Measurements from ENCODE around the gene TMEM217.
"Not testable (repeated sequence)": the region's sequence is repeated elsewhere in the genome, so short reads cannot be mapped to it uniquely, and the experiment has no call there.

The TMEM217 gene

GRCh38 chr6:37187321-37188022 is 70.5 kb downstream of the TMEM217 start:
- no peak overlapping the region for H3K4me2 ChIP-seq (ENCODE audit: low read length)
- 0 out of 2 replicates have a peak overlapping the region, but pooled peaks have one; percentile 73 for H2AFZ ChIP-seq (ENCODE audit: low read length)
- no peaks in the 10 kb centered on the region for H3K9me3 ChIP-seq (ENCODE audit: low read length)
- no peaks in the 10 kb centered on the region for H3F3A ChIP-seq (ENCODE audit: insufficient read depth, low read length)
- H3K4me3 ChIP-seq (ENCODE audit: low read depth, low read length, poor library complexity, severe bottlenecking): no peak overlapping the region
- H3K9ac ChIP-seq (ENCODE audit: low read length): no peak overlapping the region
- no peaks in the 10 kb centered on the region for H3K79me2 ChIP-seq (ENCODE audit: insufficient read depth, low read length)
- H3K9me2 ChIP-seq (ENCODE audit: low read depth, low read length): no peaks in the 10 kb centered on the region
- no peaks in the 10 kb centered on the region for H3K36me3 ChIP-seq (ENCODE audit: insufficient read depth, low read length)
- H3K4me1 ChIP-seq (ENCODE audit: insufficient read depth, low read length, severe bottlenecking): peaks cover 11% of the 10 kb centered on the region
- no peak overlapping the region for H3K27ac ChIP-seq (ENCODE audit: low read depth, low read length, poor library complexity, severe bottlenecking)
- H3K27me3 ChIP-seq (ENCODE audit: insufficient read depth, low read length): no peaks in the 10 kb centered on the region
- TF ChIP-seq, protein P1, sequence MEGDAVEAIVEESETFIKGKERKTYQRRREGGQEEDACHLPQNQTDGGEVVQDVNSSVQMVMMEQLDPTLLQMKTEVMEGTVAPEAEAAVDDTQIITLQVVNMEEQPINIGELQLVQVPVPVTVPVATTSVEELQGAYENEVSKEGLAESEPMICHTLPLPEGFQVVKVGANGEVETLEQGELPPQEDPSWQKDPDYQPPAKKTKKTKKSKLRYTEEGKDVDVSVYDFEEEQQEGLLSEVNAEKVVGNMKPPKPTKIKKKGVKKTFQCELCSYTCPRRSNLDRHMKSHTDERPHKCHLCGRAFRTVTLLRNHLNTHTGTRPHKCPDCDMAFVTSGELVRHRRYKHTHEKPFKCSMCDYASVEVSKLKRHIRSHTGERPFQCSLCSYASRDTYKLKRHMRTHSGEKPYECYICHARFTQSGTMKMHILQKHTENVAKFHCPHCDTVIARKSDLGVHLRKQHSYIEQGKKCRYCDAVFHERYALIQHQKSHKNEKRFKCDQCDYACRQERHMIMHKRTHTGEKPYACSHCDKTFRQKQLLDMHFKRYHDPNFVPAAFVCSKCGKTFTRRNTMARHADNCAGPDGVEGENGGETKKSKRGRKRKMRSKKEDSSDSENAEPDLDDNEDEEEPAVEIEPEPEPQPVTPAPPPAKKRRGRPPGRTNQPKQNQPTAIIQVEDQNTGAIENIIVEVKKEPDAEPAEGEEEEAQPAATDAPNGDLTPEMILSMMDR (IDR thresholded peaks at IDR 0.05; ENCODE audit: low read length): no peak
- TF ChIP-seq EZH2 (IDR thresholded peaks at IDR 0.05; ENCODE audit: borderline replicate concordance, low read length): no peak
- no peaks in the 10 kb centered on the region for H4K20me1 ChIP-seq (ENCODE audit: insufficient read depth, low read length)

DNA sequence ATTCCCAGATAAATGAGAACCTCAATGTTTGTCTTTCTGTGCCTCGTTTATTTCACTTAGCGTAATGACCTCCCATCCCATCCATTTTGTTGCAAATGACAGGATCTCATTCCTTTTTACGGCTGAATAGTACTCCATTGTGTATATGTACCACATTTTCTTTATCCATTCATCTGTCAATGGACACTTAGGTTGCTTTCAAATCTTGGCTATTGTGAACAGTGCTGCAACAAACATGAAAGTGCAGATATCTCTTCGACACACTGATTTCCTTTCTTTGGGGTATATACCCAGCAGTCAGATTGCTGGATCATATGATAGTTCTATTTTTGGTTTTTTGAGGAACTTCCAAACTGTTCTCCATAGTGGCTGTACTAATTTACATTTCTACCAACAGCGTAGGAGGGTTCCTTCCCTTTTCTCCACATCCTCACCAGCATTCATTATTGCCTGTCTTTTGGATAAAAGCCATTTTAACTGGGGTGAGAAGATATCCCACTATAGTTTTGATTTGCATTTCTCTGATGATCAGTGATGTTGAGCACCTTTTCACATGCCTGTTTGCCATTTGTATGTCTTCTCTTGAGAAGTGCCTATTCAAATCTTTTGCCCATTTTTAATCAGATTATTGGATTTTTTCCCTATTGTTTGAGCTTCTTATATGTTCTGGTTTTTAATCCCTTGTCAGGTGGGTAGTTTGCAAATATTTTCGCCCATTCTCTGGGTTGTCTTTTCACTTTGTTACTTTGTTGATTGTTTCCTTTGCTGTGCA is 71.8 kb downstream of the TMEM217 start:
- H3K9me2 ChIP-seq (ENCODE audit: low read depth, low read length); H3K9me3 ChIP-seq (ENCODE audit: low read length); H3F3A ChIP-seq (ENCODE audit: insufficient read depth, low read length); H4K20me1 ChIP-seq (ENCODE audit: insufficient read depth, low read length); H3K27ac ChIP-seq (ENCODE audit: low read depth, low read length, poor library complexity, severe bottlenecking); H2AFZ ChIP-seq (ENCODE audit: low read length); H3K27me3 ChIP-seq (ENCODE audit: insufficient read depth, low read length); H3K79me2 ChIP-seq (ENCODE audit: insufficient read depth, low read length); H3K36me3 ChIP-seq (ENCODE audit: insufficient read depth, low read length); H3K4me2 ChIP-seq (ENCODE audit: low read length); H3K9ac ChIP-seq (ENCODE audit: low read length); H3K4me3 ChIP-seq (ENCODE audit: low read depth, low read length, poor library complexity, severe bottlenecking): not testable (repeated sequence)
- H3K4me1 ChIP-seq (ENCODE audit: insufficient read depth, low read length, severe bottlenecking): peaks cover 11% of the 10 kb centered on the region

GRCh38 chr6:37182736-37183590 is 75.0 kb downstream of the TMEM217 start:
- no peaks in the 10 kb centered on the region for H4K20me1 ChIP-seq (ENCODE audit: insufficient read depth, low read length)
- no peaks in the 10 kb centered on the region for H3K79me2 ChIP-seq (ENCODE audit: insufficient read depth, low read length)
- H3K4me1 ChIP-seq (ENCODE audit: insufficient read depth, low read length, severe bottlenecking): peaks cover 11% of the 10 kb centered on the region
- H3K9me2 ChIP-seq (ENCODE audit: low read depth, low read length): no peaks in the 10 kb centered on the region
- H2AFZ ChIP-seq (ENCODE audit: low read length): no peak overlapping the region
- H3K9me3 ChIP-seq (ENCODE audit: low read length): no peaks in the 10 kb centered on the region
- H3K9ac ChIP-seq (ENCODE audit: low read length): no peak overlapping the region
- no peak overlapping the region for H3K4me2 ChIP-seq (ENCODE audit: low read length)
- H3F3A ChIP-seq (ENCODE audit: insufficient read depth, low read length): no peaks in the 10 kb centered on the region
- no peak overlapping the region for H3K4me3 ChIP-seq (ENCODE audit: low read depth, low read length, poor library complexity, severe bottlenecking)
- TF ChIP-seq EZH2 (IDR thresholded peaks at IDR 0.05; ENCODE audit: borderline replicate concordance, low read length): no peak
- TF ChIP-seq, protein P1 (IDR thresholded peaks at IDR 0.05; ENCODE audit: low read length): no peak
- H3K27ac ChIP-seq (ENCODE audit: low read depth, low read length, poor library complexity, severe bottlenecking): peak overlapping the region; percentile 21
- no peaks in the 10 kb centered on the region for H3K27me3 ChIP-seq (ENCODE audit: insufficient read depth, low read length)
- no peaks in the 10 kb centered on the region for H3K36me3 ChIP-seq (ENCODE audit: insufficient read depth, low read length)

GRCh38 chr6:37180610-37181009 is 77.3 kb downstream of the TMEM217 start:
- H3F3A ChIP-seq (ENCODE audit: insufficient read depth, low read length); H3K4me2 ChIP-seq (ENCODE audit: low read length); H2AFZ ChIP-seq (ENCODE audit: low read length); H3K9ac ChIP-seq (ENCODE audit: low read length); H3K27me3 ChIP-seq (ENCODE audit: insufficient read depth, low read length); H3K9me3 ChIP-seq (ENCODE audit: low read length); H3K36me3 ChIP-seq (ENCODE audit: insufficient read depth, low read length); H3K27ac ChIP-seq (ENCODE audit: low read depth, low read length, poor library complexity, severe bottlenecking); H3K79me2 ChIP-seq (ENCODE audit: insufficient read depth, low read length); H4K20me1 ChIP-seq (ENCODE audit: insufficient read depth, low read length); H3K4me3 ChIP-seq (ENCODE audit: low read depth, low read length, poor library complexity, severe bottlenecking); H3K9me2 ChIP-seq (ENCODE audit: low read depth, low read length): not testable (repeated sequence)
- H3K4me1 ChIP-seq (ENCODE audit: insufficient read depth, low read length, severe bottlenecking): peaks cover 21% of the 10 kb centered on the region

All from OCI-LY1 (cell line).